ENCODE measurements around the gene ECSCR. TPM values are rescaled to one million over a fixed set of nuclear protein-coding genes. Genes with fewer than 3 reads are reported as not detected.

Gene ECSCR
- total and polyA plus RNA-seq, 2 of the 8 experiments (the other 6 are each of a cell fraction or from before 2014, with no cell fraction given) = 2.7 to 7.2 TPM

DNA sequence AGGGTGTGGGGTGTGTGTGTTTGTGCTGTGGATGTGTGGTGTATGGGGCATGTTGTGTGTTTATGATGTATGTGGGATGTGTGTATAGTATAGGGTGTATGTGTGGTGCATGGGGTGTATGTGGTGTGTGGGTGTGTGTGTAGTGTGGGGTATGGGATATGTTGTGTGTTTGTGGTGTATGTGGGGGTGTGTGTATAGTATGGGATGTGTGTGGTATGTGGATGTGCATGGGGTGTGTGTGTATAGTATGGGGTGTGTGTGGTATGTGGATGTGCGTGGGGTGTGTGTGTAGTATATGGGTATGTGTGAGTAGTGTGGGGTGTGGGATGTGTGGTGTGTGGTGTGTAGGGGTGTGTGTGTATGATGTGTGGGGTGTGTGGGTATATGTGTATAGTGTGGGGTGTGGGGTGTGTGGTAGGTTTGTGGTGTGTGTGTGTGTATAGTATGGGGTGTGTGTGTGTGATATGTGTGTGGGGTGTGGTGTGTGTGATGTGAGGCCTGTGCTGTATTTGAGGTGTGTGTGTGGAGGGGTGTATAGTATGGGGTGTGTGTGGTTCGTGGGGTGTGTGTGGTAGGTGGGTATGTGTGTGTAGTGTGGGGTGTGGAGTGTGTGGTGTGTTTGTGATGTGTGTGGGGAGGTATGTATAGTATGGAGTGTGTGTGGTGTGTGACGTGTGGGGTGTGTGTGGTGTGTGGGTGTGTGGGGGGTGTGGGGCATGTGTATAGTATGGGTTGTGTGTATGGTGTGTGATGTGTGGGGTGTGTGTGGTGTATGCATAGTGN is 10.5 kb downstream of the ECSCR start (continued):
- TF ChIP-seq SRF (IDR thresholded peaks at IDR 0.05; ENCODE audit: low read depth, low read length) (no peak), RBBP5 (IDR thresholded peaks at IDR 0.05; ENCODE audit: borderline replicate concordance, low read depth, low read length) (no peak), RAD21 (IDR thresholded peaks at IDR 0.05 in 1 of 2, conservative IDR thresholded peaks at IDR 0.05 in 1 of 2; ENCODE audit: low read depth in 2 of 2, low read length in 2 of 2) (no peak), SIRT6 (IDR thresholded peaks at IDR 0.05; ENCODE audit: low read length) (no peak), POLR2A (IDR thresholded peaks at IDR 0.05; ENCODE audit: control extremely low read depth in 1 of 2, low read depth in 2 of 2, low read length in 2 of 2) (no peak), KDM1A (IDR thresholded peaks at IDR 0.05; ENCODE audit: borderline replicate concordance, low read length) (no peak)
- TF ChIP-seq, protein P1, sequence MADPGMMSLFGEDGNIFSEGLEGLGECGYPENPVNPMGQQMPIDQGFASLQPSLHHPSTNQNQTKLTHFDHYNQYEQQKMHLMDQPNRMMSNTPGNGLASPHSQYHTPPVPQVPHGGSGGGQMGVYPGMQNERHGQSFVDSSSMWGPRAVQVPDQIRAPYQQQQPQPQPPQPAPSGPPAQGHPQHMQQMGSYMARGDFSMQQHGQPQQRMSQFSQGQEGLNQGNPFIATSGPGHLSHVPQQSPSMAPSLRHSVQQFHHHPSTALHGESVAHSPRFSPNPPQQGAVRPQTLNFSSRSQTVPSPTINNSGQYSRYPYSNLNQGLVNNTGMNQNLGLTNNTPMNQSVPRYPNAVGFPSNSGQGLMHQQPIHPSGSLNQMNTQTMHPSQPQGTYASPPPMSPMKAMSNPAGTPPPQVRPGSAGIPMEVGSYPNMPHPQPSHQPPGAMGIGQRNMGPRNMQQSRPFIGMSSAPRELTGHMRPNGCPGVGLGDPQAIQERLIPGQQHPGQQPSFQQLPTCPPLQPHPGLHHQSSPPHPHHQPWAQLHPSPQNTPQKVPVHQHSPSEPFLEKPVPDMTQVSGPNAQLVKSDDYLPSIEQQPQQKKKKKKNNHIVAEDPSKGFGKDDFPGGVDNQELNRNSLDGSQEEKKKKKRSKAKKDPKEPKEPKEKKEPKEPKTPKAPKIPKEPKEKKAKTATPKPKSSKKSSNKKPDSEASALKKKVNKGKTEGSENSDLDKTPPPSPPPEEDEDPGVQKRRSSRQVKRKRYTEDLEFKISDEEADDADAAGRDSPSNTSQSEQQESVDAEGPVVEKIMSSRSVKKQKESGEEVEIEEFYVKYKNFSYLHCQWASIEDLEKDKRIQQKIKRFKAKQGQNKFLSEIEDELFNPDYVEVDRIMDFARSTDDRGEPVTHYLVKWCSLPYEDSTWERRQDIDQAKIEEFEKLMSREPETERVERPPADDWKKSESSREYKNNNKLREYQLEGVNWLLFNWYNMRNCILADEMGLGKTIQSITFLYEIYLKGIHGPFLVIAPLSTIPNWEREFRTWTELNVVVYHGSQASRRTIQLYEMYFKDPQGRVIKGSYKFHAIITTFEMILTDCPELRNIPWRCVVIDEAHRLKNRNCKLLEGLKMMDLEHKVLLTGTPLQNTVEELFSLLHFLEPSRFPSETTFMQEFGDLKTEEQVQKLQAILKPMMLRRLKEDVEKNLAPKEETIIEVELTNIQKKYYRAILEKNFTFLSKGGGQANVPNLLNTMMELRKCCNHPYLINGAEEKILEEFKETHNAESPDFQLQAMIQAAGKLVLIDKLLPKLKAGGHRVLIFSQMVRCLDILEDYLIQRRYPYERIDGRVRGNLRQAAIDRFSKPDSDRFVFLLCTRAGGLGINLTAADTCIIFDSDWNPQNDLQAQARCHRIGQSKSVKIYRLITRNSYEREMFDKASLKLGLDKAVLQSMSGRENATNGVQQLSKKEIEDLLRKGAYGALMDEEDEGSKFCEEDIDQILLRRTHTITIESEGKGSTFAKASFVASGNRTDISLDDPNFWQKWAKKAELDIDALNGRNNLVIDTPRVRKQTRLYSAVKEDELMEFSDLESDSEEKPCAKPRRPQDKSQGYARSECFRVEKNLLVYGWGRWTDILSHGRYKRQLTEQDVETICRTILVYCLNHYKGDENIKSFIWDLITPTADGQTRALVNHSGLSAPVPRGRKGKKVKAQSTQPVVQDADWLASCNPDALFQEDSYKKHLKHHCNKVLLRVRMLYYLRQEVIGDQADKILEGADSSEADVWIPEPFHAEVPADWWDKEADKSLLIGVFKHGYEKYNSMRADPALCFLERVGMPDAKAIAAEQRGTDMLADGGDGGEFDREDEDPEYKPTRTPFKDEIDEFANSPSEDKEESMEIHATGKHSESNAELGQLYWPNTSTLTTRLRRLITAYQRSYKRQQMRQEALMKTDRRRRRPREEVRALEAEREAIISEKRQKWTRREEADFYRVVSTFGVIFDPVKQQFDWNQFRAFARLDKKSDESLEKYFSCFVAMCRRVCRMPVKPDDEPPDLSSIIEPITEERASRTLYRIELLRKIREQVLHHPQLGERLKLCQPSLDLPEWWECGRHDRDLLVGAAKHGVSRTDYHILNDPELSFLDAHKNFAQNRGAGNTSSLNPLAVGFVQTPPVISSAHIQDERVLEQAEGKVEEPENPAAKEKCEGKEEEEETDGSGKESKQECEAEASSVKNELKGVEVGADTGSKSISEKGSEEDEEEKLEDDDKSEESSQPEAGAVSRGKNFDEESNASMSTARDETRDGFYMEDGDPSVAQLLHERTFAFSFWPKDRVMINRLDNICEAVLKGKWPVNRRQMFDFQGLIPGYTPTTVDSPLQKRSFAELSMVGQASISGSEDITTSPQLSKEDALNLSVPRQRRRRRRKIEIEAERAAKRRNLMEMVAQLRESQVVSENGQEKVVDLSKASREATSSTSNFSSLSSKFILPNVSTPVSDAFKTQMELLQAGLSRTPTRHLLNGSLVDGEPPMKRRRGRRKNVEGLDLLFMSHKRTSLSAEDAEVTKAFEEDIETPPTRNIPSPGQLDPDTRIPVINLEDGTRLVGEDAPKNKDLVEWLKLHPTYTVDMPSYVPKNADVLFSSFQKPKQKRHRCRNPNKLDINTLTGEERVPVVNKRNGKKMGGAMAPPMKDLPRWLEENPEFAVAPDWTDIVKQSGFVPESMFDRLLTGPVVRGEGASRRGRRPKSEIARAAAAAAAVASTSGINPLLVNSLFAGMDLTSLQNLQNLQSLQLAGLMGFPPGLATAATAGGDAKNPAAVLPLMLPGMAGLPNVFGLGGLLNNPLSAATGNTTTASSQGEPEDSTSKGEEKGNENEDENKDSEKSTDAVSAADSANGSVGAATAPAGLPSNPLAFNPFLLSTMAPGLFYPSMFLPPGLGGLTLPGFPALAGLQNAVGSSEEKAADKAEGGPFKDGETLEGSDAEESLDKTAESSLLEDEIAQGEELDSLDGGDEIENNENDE (IDR thresholded peaks at IDR 0.05; ENCODE audit: insufficient replicate concordance, low read length) = no peak
